Smooth muscle cell (in vitro differentiated cells): ENCODE measurements around the gene FAM13A. TPM values are rescaled to one million over a fixed set of nuclear protein-coding genes. Genes with fewer than 3 reads are reported as not detected.

Experiments
- DNase-seq: peaks from one replicate; lab custom pipeline; 2025; ENCODE audit not compliant: unreplicated experiment; lab: John Stamatoyannopoulos, UW
- H2AFZ ChIP-seq: fragments of 200-600 bp; sonication (generic); 2 replicates; pipeline ENCODE4 v1.6.0; 2016; ENCODE audit warnings: antibody characterized with exemption, low read depth, mild to moderate bottlenecking
- H3F3A ChIP-seq: fragments of 200-600 bp; sonication (generic); 2 replicates; pipeline ENCODE4 v1.6.0; 2017; ENCODE audit warnings: antibody characterized with exemption, low read depth
- H3K27ac ChIP-seq: fragments of 200-600 bp; sonication (generic); 2 replicates; pipeline ENCODE4 v1.5.1; 2016; ENCODE audit warnings: low read depth, mild to moderate bottlenecking
- H3K27me3 ChIP-seq: fragments of 200-600 bp; sonication (generic); 2 replicates; pipeline ENCODE4 v1.6.1; 2016; ENCODE audit warnings: low read depth, mild to moderate bottlenecking
- H3K36me3 ChIP-seq: fragments of 200-600 bp; sonication (generic); 2 replicates; pipeline ENCODE4 v1.5.1; 2016; ENCODE audit warnings: low read depth
- H3K4me1 ChIP-seq: fragments of 200-600 bp; sonication (generic); 2 replicates; pipeline ENCODE4 v1.5.1; 2016; ENCODE audit warnings: low read depth
- H3K4me2 ChIP-seq: fragments of 200-600 bp; sonication (generic); 2 replicates; pipeline ENCODE4 v1.6.0; 2016; ENCODE audit warnings: mild to moderate bottlenecking
- H3K4me3 ChIP-seq: fragments of 200-600 bp; sonication (generic); 2 replicates; pipeline ENCODE4 v1.5.1; 2016; ENCODE audit warnings: mild to moderate bottlenecking
- H3K79me2 ChIP-seq: fragments of 200-600 bp; sonication (generic); 2 replicates; pipeline ENCODE4 v1.6.0; 2016; ENCODE audit warnings: low read depth, mild to moderate bottlenecking
- H3K9ac ChIP-seq: fragments of 200-600 bp; sonication (generic); 2 replicates; pipeline ENCODE4 v1.6.0; 2016; ENCODE audit warnings: low read depth
- H3K9me3 ChIP-seq: fragments of 200-600 bp; sonication (generic); replicated peaks from 2 replicates; pipeline ENCODE4 v1.5.1; 2016; ENCODE audit warnings: low read depth
- H4K20me1 ChIP-seq: fragments of 200-600 bp; sonication (generic); 2 replicates; pipeline ENCODE4 v1.6.0; 2016; ENCODE audit warnings: low read depth
- WGBS: methylation state at CpG from one replicate; pipeline ENCODE4 v1.1.7; 2016; ENCODE audit warnings: low lambda C conversion rate; 5-methylcytosine and 5-hydroxymethylcytosine counted together
- polyA plus RNA-seq: library from polyadenylated mRNA; unstranded; fragments of >200 nt; fragmentation: Nextera tagmentation; extraction: Ambion mirVana; gene quantifications from 2 replicates; pipeline ENCODE4 v1.2.1, GENCODE V29; 2016
- total RNA-seq: library from RNA; depleted of rRNA; stranded (reverse); fragments of >200 nt; gene quantifications from 2 replicates; pipeline ENCODE4 v1.2.3, GENCODE V29; 2014
- TF ChIP-seq, protein P1 (sequence below): fragments of 200-600 bp; sonication (generic); IDR thresholded peaks from 2 replicates; pipeline ENCODE4 v1.5.1; 2017; ENCODE audit warnings: borderline replicate concordance, mild to moderate bottlenecking, antibody characterized with exemption; ENCODE audit not compliant: insufficient read depth, poor library complexity, severe bottlenecking

Gene FAM13A
- total and polyA plus RNA-seq, 2 experiments from 2014 or later, result 14.6 to 39.9 TPM

DNA sequence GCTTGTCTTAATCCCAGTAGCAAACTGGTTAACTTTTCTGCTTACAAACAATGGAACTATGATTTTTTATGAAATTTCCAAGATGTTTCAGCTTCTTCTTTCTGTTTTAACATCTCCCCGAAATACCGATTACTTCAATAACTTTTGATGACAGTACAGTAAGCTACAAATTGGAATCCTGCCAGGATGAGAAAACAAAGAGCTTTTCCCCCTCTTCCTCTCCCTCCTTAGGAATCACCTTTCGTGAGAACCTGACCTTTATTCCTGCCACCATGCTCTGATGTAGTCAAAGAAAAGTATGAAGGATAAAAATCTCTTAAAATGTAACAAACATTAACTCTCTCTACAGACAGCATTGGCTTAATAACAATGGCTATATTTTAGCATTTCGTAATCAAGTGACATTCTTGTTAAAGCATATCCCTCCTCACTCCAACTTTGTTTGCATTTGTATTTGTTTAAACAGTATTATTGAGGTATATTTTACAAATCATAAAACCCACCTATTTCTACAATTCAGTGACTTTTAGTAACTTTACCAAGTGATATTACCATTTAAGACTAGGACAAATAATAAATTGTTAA lies 210.7 kb downstream of the FAM13A start:
- H2AFZ ChIP-seq, result no peak overlapping the region
- no peak for DNase-seq
- no peaks in the 10 kb centered on the region for H3K4me1 ChIP-seq
- H3K27ac ChIP-seq, result no peak overlapping the region
- no peaks in the 10 kb centered on the region for H3F3A ChIP-seq
- H3K9me3 ChIP-seq, result no peaks in the 10 kb centered on the region
- no peaks in the 10 kb centered on the region for H3K79me2 ChIP-seq
- 94% methylated on average over 4 of the region's 4 CpGs for WGBS
- TF ChIP-seq, protein P1, sequence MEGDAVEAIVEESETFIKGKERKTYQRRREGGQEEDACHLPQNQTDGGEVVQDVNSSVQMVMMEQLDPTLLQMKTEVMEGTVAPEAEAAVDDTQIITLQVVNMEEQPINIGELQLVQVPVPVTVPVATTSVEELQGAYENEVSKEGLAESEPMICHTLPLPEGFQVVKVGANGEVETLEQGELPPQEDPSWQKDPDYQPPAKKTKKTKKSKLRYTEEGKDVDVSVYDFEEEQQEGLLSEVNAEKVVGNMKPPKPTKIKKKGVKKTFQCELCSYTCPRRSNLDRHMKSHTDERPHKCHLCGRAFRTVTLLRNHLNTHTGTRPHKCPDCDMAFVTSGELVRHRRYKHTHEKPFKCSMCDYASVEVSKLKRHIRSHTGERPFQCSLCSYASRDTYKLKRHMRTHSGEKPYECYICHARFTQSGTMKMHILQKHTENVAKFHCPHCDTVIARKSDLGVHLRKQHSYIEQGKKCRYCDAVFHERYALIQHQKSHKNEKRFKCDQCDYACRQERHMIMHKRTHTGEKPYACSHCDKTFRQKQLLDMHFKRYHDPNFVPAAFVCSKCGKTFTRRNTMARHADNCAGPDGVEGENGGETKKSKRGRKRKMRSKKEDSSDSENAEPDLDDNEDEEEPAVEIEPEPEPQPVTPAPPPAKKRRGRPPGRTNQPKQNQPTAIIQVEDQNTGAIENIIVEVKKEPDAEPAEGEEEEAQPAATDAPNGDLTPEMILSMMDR, result no peak
- H3K36me3 ChIP-seq, result no peaks in the 10 kb centered on the region
- H3K27me3 ChIP-seq, result no peaks in the 10 kb centered on the region
- H4K20me1 ChIP-seq, result no peaks in the 10 kb centered on the region
- H3K4me2 ChIP-seq, result no peak overlapping the region
- H3K9ac ChIP-seq, result no peak overlapping the region
- no peak overlapping the region for H3K4me3 ChIP-seq

DNA sequence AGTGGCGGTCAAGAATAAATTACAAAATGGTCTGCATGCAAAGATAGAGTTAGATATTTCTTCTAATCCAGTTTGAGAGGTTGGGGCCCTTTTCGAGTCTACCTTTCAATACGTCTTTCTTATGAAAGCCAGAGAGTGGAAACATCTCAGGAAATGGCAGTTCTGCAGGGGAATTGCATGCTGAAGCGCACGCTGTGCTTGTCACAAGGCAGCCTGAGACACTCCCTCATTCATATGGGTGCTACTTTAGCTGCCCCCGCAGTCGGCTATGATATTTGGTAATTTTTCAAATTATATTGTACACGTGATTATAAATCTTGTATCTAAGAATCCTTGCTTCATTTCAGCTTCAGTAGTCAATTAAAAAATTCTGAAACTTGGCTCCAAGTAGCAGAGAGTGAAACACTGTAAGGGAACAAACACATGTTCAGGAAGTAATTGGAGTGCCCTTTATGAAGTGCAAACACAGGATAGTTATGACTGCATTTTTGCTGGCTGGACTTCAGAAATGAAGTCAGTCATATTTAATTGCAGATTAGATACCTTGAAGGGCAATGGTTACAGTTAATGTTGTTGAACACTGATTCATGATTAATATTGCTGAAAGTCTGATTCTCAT lies 213.8 kb downstream of the FAM13A start:
- WGBS, result 93% methylated on average over 8 of the region's 8 CpGs
- H3K4me1 ChIP-seq, result no peaks in the 10 kb centered on the region
- TF ChIP-seq, protein P1, result no peak
- H4K20me1 ChIP-seq, result no peaks in the 10 kb centered on the region
- H3K27me3 ChIP-seq, result no peaks in the 10 kb centered on the region
- no peak overlapping the region for H2AFZ ChIP-seq
- H3K4me2 ChIP-seq, result no peak overlapping the region
- H3K9ac ChIP-seq, result no peak overlapping the region
- no peaks in the 10 kb centered on the region for H3K9me3 ChIP-seq
- no peaks in the 10 kb centered on the region for H3F3A ChIP-seq
- no peak for DNase-seq
- no peak overlapping the region for H3K27ac ChIP-seq
- no peaks in the 10 kb centered on the region for H3K79me2 ChIP-seq
- H3K36me3 ChIP-seq, result no peaks in the 10 kb centered on the region
- H3K4me3 ChIP-seq, result no peak overlapping the region

DNA sequence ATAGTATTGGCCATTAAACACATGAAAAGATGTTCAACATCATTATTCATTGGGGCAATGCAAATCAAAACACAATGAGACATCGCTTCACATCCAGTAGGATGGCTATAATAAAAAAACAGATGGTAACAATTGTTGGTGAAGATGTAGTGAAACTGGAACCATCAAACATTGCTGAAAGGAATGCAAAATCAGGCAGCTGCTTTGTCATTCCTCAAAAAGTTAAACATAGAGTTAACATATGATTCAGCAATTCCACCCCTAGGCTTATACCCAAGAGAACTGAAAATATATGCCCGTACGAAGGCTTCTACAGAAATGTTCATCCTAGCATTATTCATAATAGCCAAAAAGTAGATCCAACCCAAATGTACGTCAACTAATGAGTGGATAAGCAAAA lies 215.3 kb downstream of the FAM13A start:
- 79% methylated on average over 4 of the region's 4 CpGs for WGBS
- TF ChIP-seq, protein P1, result no peak

DNA sequence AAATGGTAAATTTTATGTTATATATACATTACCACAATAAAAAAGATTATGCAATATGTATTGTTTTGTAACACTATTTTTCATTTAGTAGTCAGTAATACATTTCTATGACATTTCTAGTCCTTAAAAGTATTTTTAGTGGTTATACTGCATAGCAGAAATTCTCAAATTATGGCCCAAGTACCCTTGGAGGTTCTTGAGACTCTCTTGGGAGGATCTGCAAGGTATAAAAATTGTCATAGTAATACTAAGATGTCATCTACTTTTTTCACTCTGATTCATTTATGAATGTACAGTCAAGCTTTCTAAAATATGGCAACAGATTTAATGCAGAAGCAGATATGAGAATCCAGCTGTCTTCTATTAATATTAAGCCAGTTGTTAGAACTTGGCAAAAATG lies 220.8 kb downstream of the FAM13A start:
- H3F3A ChIP-seq, result no peaks in the 10 kb centered on the region
- no peak overlapping the region for H3K9ac ChIP-seq
- H3K27ac ChIP-seq, result no peak overlapping the region
- H3K4me3 ChIP-seq, result no peak overlapping the region
- H3K79me2 ChIP-seq, result no peaks in the 10 kb centered on the region
- H4K20me1 ChIP-seq, result no peaks in the 10 kb centered on the region
- H3K36me3 ChIP-seq, result no peaks in the 10 kb centered on the region
- no peaks in the 10 kb centered on the region for H3K4me1 ChIP-seq
- no peaks in the 10 kb centered on the region for H3K27me3 ChIP-seq
- H3K4me2 ChIP-seq, result no peak overlapping the region
- no peak for DNase-seq
- H3K9me3 ChIP-seq, result no peaks in the 10 kb centered on the region
- TF ChIP-seq, protein P1, result no peak
- no peak overlapping the region for H2AFZ ChIP-seq

More for the DNA sequence above, 215.3 kb downstream of the FAM13A start:
- Histone ChIP-seq H3K4me2 (no peak overlapping the region), H3K4me3 (no peak overlapping the region), H3K9ac (no peak overlapping the region), H3K9me3 (no peaks in the 10 kb centered on the region), H3F3A (no peaks in the 10 kb centered on the region), H3K79me2 (no peaks in the 10 kb centered on the region), H2AFZ (no peak overlapping the region), H4K20me1 (no peaks in the 10 kb centered on the region), H3K4me1 (no peaks in the 10 kb centered on the region), H3K36me3 (no peaks in the 10 kb centered on the region), H3K27me3 (no peaks in the 10 kb centered on the region), H3K27ac (no peak overlapping the region)
- no peak for DNase-seq
